Lung (tissue), 12 donors: ENCODE measurements around the gene SIRT6. TPM values are rescaled to one million over a fixed set of nuclear protein-coding genes. Genes with fewer than 3 reads are reported as not detected.
"Not testable (repeated sequence)": the region's sequence is repeated elsewhere in the genome, so short reads cannot be mapped to it uniquely, and the experiment has no call there.

Experiments
- ATAC-seq: fragments of 200-7000 bp; cut with Tn5 transposase; one replicate; pipeline ENCODE4 v1.9.1; 2020; ENCODE audit warnings: moderate number of reproducible peaks; ENCODE audit not compliant: insufficient read depth, low FRiP score
- DNase-seq, 3 donors: peaks; one replicate each; pipeline ENCODE4 v3.0.0-alpha.2; 2013 to 2017
- H3K27ac ChIP-seq, 2 donors: one replicate each; pipeline ENCODE4 v1.5.1; 2013; ENCODE audit warnings: mild to moderate bottlenecking in 2 of 2, moderate library complexity in 2 of 2, control low read depth in 1 of 2, inconsistent platforms in 1 of 2, low read depth in 1 of 2, low read length in 1 of 2
- H3K27me3 ChIP-seq, 3 donors: one replicate each; pipeline ENCODE4 v1.5.1; 2013; ENCODE audit warnings: low read length in 2 of 3; ENCODE audit not compliant: control insufficient read depth in 3 of 3, insufficient read depth in 3 of 3
- H3K36me3 ChIP-seq, 4 donors: one replicate each; pipeline ENCODE4 v1.5.1; 2013; ENCODE audit warnings: low read length in 4 of 4, mild to moderate bottlenecking in 1 of 4, moderate library complexity in 1 of 4; ENCODE audit not compliant: control insufficient read depth in 4 of 4, insufficient read depth in 4 of 4
- H3K4me1 ChIP-seq, 5 donors: one replicate each; pipeline ENCODE4 v1.5.1; 2013; ENCODE audit warnings: low read length in 5 of 5, mild to moderate bottlenecking in 2 of 5, moderate library complexity in 1 of 5; ENCODE audit not compliant: control insufficient read depth in 5 of 5, insufficient read depth in 5 of 5
- H3K4me3 ChIP-seq: one replicate; pipeline ENCODE4 v1.5.1; 2013; ENCODE audit warnings: mild to moderate bottlenecking, control low read depth, moderate library complexity
- H3K9ac ChIP-seq, 2 donors: one replicate each; pipeline ENCODE4 v1.5.1; 2013; ENCODE audit warnings: low read length in 2 of 2, control low read depth in 1 of 2; ENCODE audit not compliant: insufficient read depth in 1 of 2
- H3K9me3 ChIP-seq, 4 donors: one replicate each; pipeline ENCODE4 v1.5.1; 2013; ENCODE audit warnings: low read length in 3 of 4, mild to moderate bottlenecking in 1 of 4, moderate library complexity in 1 of 4; ENCODE audit not compliant: control insufficient read depth in 4 of 4, insufficient read depth in 3 of 4
- CTCF ChIP-seq: IDR thresholded peaks from 2 replicates; pipeline ENCODE4 v1.5.1; 2012; ENCODE audit warnings: mild to moderate bottlenecking; ENCODE audit errors: control extremely low read depth, extremely low read depth
- WGBS, 2 donors: extraction: QIAGEN DNeasy Blood & Tissue Kit; methylation state at CpG; one replicate each; pipeline ENCODE4 v1.1.7; 2013; 5-methylcytosine and 5-hydroxymethylcytosine counted together
- polyA plus RNA-seq, 2 donors: library from polyadenylated mRNA; stranded (reverse); fragments of 200-250 nt; gene quantifications; one replicate each; pipeline ENCODE4 v1.2.1, GENCODE V29; 2013
- total RNA-seq, 2 donors: library from RNA; depleted of rRNA in 1 of 2; stranded (reverse); fragments of >200 nt in 1 of 2; gene quantifications; one replicate each; pipeline ENCODE4 v1.2.1, GENCODE V29; 2014 to 2021
- donor health status: control.
- donor health status: control.
- donor health status: Bipolar disorder and iron deficiency.
- donor health status: healthy.
- donor health status: DM: yes; HTN: yes; CAD: no.

The SIRT6 gene
- total and polyA plus RNA-seq, 4 donors, result 10.2 to 36.5 (median 29.2) TPM

GRCh38 chr19:4138445-4138844 lies 43.9 kb downstream of the SIRT6 start:
- peaks cover 0 to 2% (median 0%) of the 10 kb centered on the region in 4 donors for H3K9me3 ChIP-seq
- ATAC-seq (no peak), DNase-seq (no peak)
- H3K36me3 ChIP-seq, result no peaks in the 10 kb centered on the region
- no peaks in the 10 kb centered on the region for H3K27me3 ChIP-seq
- no peak overlapping the region for H3K27ac ChIP-seq
- 84 to 95% methylated on average over 5 of the region's 5 CpGs for WGBS, 2 donors
- no peak overlapping the region for H3K9ac ChIP-seq
- no peak for TF ChIP-seq CTCF
- H3K4me1 ChIP-seq, result no peaks in the 10 kb centered on the region
- no peak overlapping the region for H3K4me3 ChIP-seq

GRCh38 chr19:4136680-4137088 lies 45.7 kb downstream of the SIRT6 start:
- peaks cover 0 to 2% (median 0%) of the 10 kb centered on the region in 4 donors for H3K9me3 ChIP-seq
- H3K27ac ChIP-seq, result no peak overlapping the region
- H3K36me3 ChIP-seq, result no peaks in the 10 kb centered on the region
- WGBS, 2 donors, result 83 to 87% methylated on average over 8 of the region's 8 CpGs
- no peak for ATAC-seq
- no peaks in the 10 kb centered on the region for H3K4me1 ChIP-seq
- no peak overlapping the region for H3K4me3 ChIP-seq
- DNase-seq, result no peak
- H3K27me3 ChIP-seq, result no peaks in the 10 kb centered on the region
- H3K9ac ChIP-seq, result no peak overlapping the region
- no peak for TF ChIP-seq CTCF

GRCh38 chr19:4135386-4135785 lies 47.0 kb downstream of the SIRT6 start:
- H3K27ac ChIP-seq, H3K4me3 ChIP-seq, H3K4me1 ChIP-seq, H3K9me3 ChIP-seq, ATAC-seq, H3K27me3 ChIP-seq, H3K9ac ChIP-seq, DNase-seq, H3K36me3 ChIP-seq: not testable (repeated sequence)
- 93 to 94% methylated on average over 9 of the region's 9 CpGs for WGBS, 2 donors

GRCh38 chr19:4134351-4134750 lies 48.0 kb downstream of the SIRT6 start:
- 36 to 53% methylated on average over 6 of the region's 6 CpGs for WGBS, 2 donors
- H3K9me3 ChIP-seq, result peaks cover 0 to 1% (median 0%) of the 10 kb centered on the region in 4 donors
- H3K4me1 ChIP-seq, result no peaks in the 10 kb centered on the region
- H3K27me3 ChIP-seq, result peaks cover 0 to 4% (median 0%) of the 10 kb centered on the region in 3 donors
- no peak for DNase-seq
- TF ChIP-seq CTCF, result no peak
- H3K9ac ChIP-seq, result no peak overlapping the region
- no peak for ATAC-seq
- no peak overlapping the region for H3K4me3 ChIP-seq
- H3K27ac ChIP-seq, result no peak overlapping the region
- no peaks in the 10 kb centered on the region for H3K36me3 ChIP-seq
